ENCODE data around the gene RAB17. TPM values are rescaled to one million over a fixed set of nuclear protein-coding genes. Genes with fewer than 3 reads are reported as not detected.

Gene RAB17
- total and polyA plus RNA-seq, 2 of the 8 experiments (the other 6 are each of a cell fraction or from before 2014, with no cell fraction given), result 42.6 to 83.4 TPM

- TF ChIP-seq RAD21 (IDR thresholded peaks at IDR 0.05 in 1 of 2, conservative IDR thresholded peaks at IDR 0.05 in 1 of 2; ENCODE audit: low read depth in 2 of 2, low read length in 2 of 2) (no peak), EGR1 (IDR thresholded peaks at IDR 0.05; ENCODE audit: borderline replicate concordance, low read depth, low read length) (no peak), SAP30 (IDR thresholded peaks at IDR 0.05; ENCODE audit: insufficient read depth, insufficient replicate concordance, low read length) (no peak), CHD7 (IDR thresholded peaks at IDR 0.05; ENCODE audit: insufficient replicate concordance, low read length) (no peak), POLR2A (IDR thresholded peaks at IDR 0.05; ENCODE audit: control extremely low read depth in 1 of 2, low read depth in 2 of 2, low read length in 2 of 2) (no peak), SIRT6 (IDR thresholded peaks at IDR 0.05; ENCODE audit: low read length) (no peak), JUN (IDR thresholded peaks at IDR 0.05; ENCODE audit: low read depth, low read length) (no peak), SP2 (IDR thresholded peaks at IDR 0.05; ENCODE audit: low read length) (no peak), TCF12 (IDR thresholded peaks at IDR 0.05; ENCODE audit: low read depth, low read length) (no peak)
Measured at GRCh38 chr2:237535385-237536082, 55.0 kb downstream of the RAB17 start (continued).

All from H1 (cell line).